ENCODE measurements around the gene HHAT.

- TF ChIP-seq, protein P1, sequence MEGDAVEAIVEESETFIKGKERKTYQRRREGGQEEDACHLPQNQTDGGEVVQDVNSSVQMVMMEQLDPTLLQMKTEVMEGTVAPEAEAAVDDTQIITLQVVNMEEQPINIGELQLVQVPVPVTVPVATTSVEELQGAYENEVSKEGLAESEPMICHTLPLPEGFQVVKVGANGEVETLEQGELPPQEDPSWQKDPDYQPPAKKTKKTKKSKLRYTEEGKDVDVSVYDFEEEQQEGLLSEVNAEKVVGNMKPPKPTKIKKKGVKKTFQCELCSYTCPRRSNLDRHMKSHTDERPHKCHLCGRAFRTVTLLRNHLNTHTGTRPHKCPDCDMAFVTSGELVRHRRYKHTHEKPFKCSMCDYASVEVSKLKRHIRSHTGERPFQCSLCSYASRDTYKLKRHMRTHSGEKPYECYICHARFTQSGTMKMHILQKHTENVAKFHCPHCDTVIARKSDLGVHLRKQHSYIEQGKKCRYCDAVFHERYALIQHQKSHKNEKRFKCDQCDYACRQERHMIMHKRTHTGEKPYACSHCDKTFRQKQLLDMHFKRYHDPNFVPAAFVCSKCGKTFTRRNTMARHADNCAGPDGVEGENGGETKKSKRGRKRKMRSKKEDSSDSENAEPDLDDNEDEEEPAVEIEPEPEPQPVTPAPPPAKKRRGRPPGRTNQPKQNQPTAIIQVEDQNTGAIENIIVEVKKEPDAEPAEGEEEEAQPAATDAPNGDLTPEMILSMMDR (IDR thresholded peaks at IDR 0.05; ENCODE audit: borderline replicate concordance, extremely low read depth, low read length, poor library complexity, severe bottlenecking): no peak
- no peak for TF ChIP-seq EZH2 (IDR thresholded peaks at IDR 0.05; ENCODE audit: borderline replicate concordance, low read depth, low read length, severe bottlenecking)
Observed at GRCh38 chr1:210686841-210687240, 358.1 kb downstream of the HHAT start.
